Activated CD4-positive, alpha-beta T cell treated with anti-CD3 and anti-CD28 coated beads, Interleukin-2, amount 50 U/mL, for 48 hours (primary cell): ENCODE measurements around the gene FAM47C.
"Not testable (repeated sequence)": the region's sequence is repeated elsewhere in the genome, so short reads cannot be mapped to it uniquely, and the experiment has no call there.

ENCODE experiments used
- DNase-seq, 2 experiments: peaks; one replicate each; pipeline ENCODE4 v3.0.0-alpha.2; 2020

Gene FAM47C

DNA sequence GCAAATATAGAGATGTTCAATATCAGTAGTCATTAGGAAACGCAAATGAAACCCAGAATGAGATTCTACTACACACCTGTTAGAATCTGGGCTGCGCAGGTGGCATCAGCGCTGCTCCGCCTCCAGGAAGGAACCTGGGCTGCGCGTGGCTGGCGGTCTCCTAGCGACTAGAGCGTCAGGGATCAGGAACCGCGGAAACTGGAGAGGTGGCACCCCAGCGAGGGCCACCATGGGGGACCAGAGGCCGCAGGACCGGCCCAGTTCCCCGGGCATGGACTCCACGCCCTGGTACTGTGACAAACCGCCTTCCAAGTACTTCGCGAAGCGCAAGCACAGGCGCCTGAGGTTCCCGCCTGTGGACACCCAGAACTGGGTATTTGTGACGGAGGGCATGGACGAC, at the start of gene FAM47C:
TSS of gene FAM47C (plus strand) at position 185 of the 400 bp plus-strand sequence. CDS start at position 230, 45 bp downstream.
- not testable (repeated sequence) for DNase-seq

DNA sequence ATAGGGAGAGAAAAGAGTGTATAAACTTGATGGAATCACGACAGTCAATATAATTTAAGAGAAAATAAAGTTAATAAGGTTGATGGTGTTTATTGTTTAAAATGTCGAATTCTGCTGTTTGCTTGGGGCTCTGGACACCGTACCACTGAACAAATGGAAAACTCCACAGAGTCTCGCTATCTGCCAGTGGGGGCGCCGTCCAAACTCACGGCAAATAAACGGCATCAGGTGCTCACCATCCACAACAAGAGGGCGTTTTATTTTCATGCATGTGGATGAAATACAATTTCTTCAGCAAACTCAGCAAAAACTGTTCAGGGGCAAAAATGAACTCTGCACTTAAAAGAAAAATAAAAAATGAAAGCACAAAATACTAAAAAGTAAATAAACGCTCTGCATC, 46.6 kb upstream of the FAM47C start:
- no peak for DNase-seq

DNA sequence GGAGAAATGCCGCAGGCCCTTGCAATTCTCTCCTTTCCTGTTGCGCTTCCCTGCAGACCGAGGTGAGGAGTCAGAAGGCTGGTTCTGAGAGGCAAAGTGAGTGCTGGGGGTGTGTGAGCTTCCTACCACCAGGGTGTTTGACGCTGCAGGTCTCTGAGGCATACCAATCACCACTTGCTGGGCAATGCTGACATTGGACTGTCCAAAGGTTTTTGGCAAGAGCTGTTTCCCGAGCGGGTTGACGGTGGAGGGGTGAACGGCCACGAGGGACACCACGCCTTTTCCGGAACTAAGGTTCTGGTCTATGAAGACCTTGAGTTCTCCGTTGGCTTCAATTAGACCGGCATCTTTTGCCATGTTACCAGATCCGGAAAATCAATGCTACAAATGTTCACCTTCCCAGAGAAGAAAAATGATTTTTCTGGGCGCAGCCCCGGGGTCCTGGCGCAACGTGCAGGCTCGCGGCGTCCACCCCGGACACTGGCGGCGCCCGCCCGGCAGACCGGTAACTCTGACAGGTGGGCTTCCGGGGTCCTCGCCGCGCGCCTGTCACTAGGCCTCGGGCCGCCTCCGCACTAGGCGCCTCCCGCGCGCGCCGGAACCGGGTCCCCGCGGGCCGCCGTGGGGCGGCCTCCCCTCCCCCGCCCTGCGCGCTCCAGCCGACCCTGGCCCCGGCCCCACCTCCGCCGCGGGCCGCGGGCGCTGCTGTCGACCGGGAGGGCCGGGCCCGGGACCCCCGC, 44.9 kb upstream of the FAM47C start:
- DNase-seq, result no peak

- DNase-seq, result no peak
Measured at GRCh38 chrX:36963852-36964251, 44.3 kb upstream of the FAM47C start.

GRCh38 chrX:36973575-36973974, 34.6 kb upstream of the FAM47C start:
- no peak for DNase-seq

DNA sequence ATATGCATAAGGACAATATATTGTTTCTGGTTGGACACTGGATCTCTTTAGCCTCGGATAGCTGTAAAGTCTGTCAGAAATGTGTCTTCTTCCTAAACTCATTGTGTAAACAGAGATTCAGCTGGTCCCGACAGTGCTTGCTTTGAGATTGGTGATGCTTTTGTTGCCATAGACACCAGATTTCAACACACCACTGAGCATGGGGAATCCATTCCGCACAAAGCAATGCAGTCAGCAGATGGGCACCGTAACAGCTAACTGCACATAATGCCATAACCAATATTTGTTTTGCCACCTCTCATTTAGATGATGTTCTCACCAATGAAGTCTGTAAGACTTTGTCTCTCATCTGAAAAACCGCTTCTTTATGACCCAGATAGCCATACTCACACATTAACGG, 33.3 kb upstream of the FAM47C start:
- DNase-seq, result no peak

DNA sequence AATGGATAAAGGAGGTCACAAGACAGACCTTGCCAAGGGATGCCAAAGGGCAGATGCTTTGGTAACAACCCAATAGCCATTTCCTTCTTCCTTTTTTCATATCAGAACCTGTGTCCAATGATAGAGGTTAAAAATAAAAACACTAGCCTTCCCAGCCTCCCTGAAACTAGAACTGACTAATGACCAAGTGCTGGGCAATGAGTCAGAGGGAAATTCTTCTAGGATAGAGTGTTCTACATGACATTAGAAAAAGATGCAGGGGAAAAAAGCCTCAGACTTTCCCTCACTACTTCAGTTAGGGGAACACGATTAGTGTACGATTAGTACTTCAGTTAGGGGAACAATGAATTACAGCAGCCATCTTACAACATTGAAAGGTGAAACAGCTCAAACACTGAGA, 29.3 kb upstream of the FAM47C start:
- DNase-seq, result no peak

DNA sequence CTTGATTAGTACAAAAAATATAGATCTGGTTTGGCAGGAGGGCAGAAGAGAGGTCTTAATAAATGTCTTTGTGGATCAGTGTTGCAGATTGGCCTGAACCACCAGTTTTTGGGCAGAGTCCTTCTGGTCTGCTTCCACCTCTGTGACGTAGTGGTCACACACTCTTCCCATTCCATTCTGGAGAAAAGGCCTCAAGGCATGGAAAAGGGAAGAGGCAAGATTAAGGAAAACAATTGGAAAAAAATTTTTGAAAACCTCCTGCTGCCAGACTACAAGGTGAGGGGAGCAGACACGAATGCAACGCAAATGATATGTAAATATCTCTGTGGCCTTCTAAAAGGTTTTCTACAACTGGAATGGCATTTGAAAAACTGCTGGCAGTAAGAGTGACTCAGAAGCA, 24.3 kb upstream of the FAM47C start:
- no peak for DNase-seq

GRCh38 chrX:36985416-36986209, 22.6 kb upstream of the FAM47C start:
- DNase-seq, result not testable (repeated sequence)

GRCh38 chrX:36986231-36986630, 21.9 kb upstream of the FAM47C start:
- no peak for DNase-seq

- not testable (repeated sequence) for DNase-seq
Measured at GRCh38 chrX:36987212-36987611, 21.0 kb upstream of the FAM47C start.

DNA sequence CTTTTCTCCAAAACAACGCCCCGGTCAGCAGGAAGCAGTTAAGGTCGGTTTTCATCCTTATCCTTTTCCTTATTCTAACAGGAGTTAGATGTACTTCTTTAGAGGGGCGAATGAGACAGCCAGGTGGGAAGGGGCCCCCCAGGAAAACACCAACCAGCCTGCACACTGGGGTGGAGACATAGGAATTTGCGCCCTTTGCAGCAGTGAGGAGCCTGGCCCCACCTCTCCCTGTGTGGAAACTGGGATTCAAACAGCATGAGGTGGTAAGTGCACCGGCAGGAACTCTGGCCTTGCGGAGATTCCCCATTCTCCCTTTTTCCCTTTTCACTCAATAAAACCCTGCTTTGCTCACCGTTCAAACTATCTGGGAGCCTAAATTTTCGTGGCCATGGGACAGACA, 8.0 kb upstream of the FAM47C start:
- no peak for DNase-seq

GRCh38 chrX:37010496-37010895, 2.3 kb downstream of the FAM47C start:
- no peak for DNase-seq

- not testable (repeated sequence) for DNase-seq
Measured at GRCh38 chrX:37034260-37034659, 26.1 kb downstream of the FAM47C start.

DNA sequence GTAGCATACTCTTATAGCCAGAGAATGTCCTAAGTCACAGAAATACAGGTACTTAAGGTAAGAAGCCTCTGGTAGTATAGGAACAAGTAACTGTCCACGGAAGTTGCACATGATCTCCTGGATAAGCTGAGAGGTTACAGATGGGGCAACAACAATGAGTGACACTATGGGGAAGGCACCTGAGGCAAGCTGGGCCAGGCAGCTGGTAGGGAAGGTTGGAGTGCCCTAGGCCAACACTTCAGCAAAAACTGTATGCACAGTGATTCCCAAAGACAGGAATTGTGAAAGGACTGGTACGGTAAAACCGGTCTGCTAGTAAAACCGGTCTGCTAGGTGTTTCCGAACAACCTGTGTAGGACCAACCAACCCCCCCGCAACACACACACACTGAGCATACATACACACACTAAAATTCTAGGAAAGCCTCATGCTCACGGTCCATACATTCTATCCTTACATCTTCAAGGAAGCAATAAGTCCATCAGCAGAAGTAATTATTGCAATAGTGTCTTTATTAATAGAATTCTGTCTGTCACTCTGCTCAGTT, 28.6 kb downstream of the FAM47C start:
- not testable (repeated sequence) for DNase-seq

DNA sequence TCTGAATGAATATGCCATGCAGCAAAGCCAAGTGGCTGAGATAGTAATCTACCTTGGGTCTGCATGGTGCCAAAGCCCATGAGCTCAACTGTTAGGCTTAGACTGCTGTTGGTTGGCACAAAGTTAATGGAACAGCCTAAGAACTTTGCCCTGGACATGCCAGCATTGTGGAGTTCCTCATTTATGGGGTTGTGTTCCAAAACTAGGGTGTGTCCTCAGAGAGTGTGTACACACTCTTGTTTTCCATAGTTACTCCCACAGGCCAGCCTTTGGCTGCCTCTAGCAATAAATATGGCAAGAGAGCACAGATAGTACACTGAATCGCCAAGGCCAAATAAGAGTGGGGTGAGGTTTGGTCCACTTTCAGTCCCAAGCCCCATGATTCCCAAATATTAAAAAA, 30.6 kb downstream of the FAM47C start:
- DNase-seq, result not testable (repeated sequence)

DNA sequence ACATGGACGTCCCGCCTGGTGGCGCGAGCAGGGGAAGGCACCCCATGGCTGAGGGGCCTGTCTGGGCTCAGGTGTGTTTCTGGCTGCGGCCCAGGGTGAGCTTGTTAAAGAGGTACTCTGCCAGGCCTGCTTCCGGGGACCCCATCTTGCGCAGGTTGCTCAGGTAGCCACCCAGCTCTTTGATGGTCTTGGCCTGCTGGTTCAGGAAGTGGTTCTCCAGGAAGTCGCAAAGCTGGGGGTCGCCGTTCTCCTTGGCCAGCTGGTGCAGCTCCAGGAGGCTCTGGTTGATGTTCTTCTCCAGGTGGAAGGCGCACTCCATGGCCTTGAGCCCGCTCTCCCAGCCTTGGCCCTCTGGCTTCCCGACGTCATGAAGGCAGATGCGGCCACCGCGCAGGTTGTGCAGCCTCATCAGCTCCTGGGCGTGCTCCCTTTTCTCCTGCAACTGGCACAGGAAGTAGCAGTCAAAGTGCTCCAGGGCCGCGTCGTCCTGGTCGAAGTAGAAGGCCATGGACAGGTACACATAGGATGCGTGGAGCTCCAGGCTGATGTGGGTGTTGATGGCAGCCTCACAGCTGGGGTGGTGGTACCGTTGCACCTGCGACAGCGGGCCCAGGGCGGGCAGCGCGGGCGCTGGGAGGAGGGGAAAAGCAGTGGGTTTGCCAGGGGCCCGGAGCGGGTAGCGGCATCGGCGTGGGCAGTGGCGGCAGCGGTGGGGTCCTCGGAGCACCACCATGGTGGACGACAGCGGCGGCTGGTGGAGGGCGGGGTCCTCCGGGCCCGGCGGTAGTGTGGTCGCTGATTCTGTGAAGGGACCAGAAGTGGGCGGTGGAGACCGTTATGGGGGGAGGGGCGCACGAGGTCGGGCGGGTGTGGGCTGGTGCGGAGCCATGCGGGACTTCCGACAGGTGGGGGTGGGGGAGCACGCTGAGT, 35.1 kb downstream of the FAM47C start:
- DNase-seq, result not testable (repeated sequence)

GRCh38 chrX:37047776-37048175, 39.6 kb downstream of the FAM47C start:
- no peak for DNase-seq

DNA sequence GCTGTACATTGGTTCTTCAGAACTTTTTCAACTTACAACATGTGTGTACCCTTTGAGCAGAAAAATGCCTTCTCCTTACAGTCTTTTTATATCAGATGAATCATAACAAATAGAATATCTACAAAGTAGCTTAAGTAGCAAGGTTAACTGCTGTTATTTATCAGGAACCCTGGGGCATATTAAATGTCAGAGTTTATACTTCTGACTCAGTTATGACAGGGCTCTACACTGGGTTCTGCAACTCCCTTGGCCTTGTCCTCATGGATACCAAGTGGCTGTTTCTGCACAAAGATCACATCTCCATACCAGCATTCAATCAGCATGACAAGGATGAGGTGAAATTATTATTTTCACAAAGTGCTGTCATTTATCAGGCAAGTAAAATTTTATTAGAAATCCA, 49.4 kb downstream of the FAM47C start:
- not testable (repeated sequence) for DNase-seq

DNA sequence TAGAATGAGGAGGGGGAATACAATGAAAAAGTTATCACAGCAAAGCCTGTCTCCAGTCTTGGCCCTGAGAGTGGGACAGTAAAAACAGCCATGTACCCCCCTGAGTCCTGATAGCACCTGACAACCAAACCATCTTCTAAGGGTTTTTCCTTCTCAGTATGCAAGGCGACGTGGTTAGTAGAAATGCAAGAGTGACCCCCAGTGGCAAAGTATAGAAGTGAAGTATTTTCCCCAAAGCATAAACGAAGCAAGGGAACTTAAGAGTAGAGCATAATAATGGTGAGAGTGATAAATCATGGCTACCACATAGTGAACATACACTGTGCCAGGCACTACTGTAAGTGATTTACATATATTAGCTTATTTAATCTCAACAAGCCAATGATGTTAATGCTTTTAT, 52.8 kb downstream of the FAM47C start:
- DNase-seq, result no peak
